Prostate gland (tissue), 2 donors: ENCODE data around the gene GPR146.

Experiments
- CTCF ChIP-seq, 4 experiments: fragments of 200-600 bp in 2 of 4; fragments of 450-650 bp in 2 of 4; sonication (generic) in 2 of 4; IDR thresholded peaks; 1 replicate in 3 of 4; 2 replicates in 1 of 4; pipeline ENCODE4 v1.5.1; 2016 to 2019; ENCODE audit warnings: antibody characterized with exemption in 4 of 4, mild to moderate bottlenecking in 2 of 4, moderate library complexity in 2 of 4
- POLR2A ChIP-seq: fragments of 450-650 bp; IDR thresholded peaks from one replicate; pipeline ENCODE4 v1.6.1; 2016; ENCODE audit warnings: antibody characterized with exemption, mild to moderate bottlenecking

- no peak for TF ChIP-seq CTCF (IDR thresholded peaks at IDR 0.05)
- TF ChIP-seq POLR2A, result no peak
Observed at GRCh38 chr7:1042492-1042833, 1.9 kb upstream of the GPR146 start.
